NCI-H2196 treated with DMSO at 0.1 percent for 48 hours (cell line): ENCODE results near the gene COL5A1.

Experiments
- DNase-seq: peaks from one replicate; lab custom pipeline; 2025; ENCODE audit not compliant: unreplicated experiment; lab: John Stamatoyannopoulos, UW

The COL5A1 gene

DNA sequence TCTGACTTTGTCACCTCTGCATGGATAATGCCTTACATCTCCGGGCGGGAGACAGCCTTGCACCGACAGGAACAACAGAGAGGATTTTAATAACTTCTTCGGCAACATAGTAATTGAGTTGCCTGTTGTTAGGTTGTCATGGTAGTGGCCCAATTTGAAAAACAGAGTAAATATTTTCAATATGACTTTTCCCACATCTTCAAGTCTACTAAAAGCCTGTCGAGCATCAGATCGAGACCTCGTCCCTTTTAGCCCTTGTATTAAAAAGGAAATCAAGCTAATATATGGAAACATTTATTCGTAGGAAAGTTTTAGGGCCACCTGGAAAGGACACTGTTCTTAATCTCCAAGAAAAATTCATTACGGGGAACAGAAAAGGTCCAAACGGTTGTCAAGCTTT lies 168.2 kb downstream of the COL5A1 start:
- DNase-seq = no peak

- DNase-seq = no peak
These were observed 169.6 kb downstream of the COL5A1 start for GRCh38 chr9:134811079-134811672.

DNA sequence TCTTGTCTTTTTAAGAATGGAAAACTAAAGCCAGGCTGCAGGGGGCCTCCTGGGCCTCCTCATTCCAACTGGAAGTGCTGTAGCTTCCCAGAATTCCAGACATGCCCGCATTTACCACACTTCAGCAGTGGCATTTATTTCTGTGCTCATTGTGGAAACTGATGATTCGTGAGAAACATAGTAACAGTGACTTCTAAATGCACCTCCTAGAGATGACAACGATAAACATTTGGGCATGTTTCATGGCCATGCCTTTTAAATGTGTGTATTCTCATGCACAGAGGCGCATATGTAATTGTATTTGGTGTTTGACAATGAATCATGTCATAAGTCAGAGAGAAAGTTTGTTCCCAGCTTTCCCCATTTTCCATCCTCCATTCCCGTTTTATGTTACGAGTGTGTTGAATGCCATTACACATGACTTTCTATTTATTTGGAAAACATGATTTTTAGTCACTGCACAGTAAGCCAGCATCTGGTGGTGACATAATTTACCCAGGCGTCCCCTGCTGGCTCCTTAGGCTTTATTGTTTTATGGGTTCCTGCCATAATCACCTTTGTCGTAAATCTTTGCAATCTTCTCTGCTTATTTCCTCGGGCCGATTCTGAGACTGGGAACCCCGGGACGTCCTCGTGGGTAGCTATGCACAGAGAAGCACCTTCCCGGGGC lies 170.2 kb downstream of the COL5A1 start:
- no peak for DNase-seq

DNA sequence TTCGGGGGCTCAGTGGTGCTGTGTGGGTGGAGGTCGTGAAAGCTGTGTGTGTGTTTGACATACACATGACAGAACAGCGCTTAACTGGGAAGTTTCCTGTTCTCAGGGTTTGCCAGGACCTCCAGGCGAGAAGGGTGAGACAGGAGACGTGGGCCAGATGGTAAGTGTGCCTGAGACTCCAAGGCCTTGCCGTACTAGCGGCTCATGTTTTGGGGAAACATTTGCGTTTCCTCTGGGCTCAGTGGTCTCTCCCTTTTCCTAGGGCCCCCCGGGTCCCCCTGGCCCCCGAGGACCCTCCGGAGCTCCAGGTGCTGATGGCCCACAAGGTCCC lies 170.7 kb downstream of the COL5A1 start:
- DNase-seq = no peak

DNA sequence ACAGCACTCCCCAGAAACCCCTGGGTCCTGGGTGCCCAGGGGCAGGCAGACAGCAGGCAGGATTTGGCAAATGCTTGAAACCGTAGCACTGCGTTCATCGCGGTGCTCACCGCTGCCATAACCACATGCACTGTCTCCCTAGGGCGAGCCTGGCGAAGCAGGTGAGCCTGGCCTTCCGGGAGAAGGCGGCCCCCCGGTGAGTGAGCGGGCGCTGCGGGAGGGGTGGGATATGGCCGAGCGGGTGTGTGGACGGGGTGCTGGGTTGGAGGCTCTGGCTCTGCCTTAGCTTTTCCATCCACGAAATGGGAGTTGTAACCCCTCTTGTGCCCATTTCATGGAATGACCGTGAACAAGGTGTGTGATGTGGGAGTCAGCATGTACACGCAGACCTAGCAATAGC lies 172.2 kb downstream of the COL5A1 start:
- no peak for DNase-seq

- DNase-seq = no peak
These were observed 173.1 kb downstream of the COL5A1 start for GRCh38 chr9:134814598-134815215.

- no peak for DNase-seq
These were observed 174.0 kb downstream of the COL5A1 start for GRCh38 chr9:134815435-134816214.

DNA sequence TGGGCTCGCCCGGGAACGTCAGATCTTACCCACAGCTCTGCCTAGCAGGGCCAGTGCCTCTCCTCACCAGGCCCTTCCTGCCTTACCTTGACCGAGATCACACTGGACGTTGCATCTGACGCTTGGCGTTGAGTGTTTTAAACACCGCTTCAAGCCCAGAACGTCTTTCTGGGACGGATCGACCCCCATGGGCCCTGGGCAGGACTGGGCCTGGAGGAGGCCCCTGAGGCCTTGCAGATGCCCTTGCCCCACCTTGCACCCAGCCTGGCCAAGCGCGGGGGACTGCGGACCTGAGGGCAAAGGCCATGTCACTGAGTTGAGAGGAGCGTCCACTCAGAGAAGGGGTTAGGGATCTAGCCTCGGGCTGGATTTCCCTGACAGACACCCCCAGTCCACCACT lies 174.7 kb downstream of the COL5A1 start:
- DNase-seq = no peak

DNA sequence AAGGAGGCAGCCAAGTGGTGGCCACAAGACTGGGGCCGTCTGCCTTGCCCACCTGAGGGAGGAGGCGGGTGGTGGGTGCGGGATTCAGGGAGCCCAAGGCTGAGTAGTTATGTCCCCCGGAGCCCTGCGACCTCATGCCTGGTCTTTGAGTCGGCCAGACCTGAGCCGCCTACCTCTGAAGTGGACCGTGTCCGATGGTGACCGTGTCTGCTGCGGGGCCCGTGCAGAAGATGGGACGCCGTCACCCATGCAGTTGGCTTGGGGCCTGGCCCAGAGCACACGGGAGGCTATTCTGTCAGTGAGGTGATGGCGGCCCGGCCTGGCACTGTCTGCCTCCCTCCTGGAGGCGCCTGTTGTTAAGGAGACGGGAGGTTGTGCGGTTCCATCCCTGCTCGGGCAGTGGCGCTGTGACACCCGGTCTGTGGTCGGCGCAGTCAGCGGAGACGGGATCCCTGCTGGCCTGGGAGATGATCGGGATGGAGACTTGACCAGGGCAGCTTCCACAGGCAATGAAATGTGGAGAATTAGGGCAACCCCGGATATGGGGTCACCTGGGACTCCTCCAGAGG lies 176.5 kb downstream of the COL5A1 start:
- no peak for DNase-seq

GRCh38 chr9:134818591-134818990 lies 177.0 kb downstream of the COL5A1 start:
- no peak for DNase-seq

DNA sequence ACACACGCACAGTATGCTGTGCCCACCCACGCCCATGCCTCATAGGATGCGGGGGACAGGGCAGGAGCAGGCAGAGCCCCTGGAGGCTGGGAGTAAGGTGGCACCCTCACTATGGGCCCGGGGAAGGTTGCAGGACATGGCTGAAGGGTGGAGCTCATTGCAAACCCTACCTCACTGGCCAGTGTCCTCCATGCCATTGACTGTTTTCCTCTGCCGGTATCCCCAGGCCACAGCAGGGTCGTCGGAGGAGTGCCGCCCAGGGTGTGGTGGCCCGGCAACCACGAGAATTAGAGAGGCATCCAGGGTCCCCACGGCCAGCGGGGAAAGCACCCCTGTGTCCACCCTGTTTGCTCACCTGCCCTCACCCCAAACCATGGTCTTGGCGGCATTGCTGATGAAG lies 179.3 kb downstream of the COL5A1 start:
- DNase-seq = no peak

DNA sequence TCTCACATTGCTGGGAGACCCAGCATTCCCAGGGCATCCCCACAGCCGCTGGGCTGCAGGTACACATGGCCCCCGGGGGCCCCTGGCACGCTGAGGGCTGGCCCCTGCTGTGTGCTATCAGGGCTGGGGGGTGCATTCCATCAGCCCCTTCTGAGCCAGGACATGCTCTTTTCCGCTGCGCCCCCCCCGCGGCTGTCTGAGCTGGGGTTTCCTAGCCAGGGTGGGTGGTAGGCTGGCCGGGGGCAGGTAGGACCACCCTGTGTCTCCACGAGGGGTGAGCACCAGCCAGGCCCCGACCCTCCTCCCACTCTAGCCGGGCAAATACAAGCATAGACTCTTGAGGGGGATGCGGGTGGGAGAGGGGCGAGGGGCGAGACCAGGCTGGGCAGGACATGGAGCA lies 180.9 kb downstream of the COL5A1 start:
- DNase-seq = no peak

- no peak for DNase-seq
These were observed 182.0 kb downstream of the COL5A1 start for GRCh38 chr9:134823623-134824022.

- no peak for DNase-seq
These were observed 183.0 kb downstream of the COL5A1 start for GRCh38 chr9:134824583-134824982.

- DNase-seq = no peak
These were observed 183.4 kb downstream of the COL5A1 start for GRCh38 chr9:134825025-134825424.

DNA sequence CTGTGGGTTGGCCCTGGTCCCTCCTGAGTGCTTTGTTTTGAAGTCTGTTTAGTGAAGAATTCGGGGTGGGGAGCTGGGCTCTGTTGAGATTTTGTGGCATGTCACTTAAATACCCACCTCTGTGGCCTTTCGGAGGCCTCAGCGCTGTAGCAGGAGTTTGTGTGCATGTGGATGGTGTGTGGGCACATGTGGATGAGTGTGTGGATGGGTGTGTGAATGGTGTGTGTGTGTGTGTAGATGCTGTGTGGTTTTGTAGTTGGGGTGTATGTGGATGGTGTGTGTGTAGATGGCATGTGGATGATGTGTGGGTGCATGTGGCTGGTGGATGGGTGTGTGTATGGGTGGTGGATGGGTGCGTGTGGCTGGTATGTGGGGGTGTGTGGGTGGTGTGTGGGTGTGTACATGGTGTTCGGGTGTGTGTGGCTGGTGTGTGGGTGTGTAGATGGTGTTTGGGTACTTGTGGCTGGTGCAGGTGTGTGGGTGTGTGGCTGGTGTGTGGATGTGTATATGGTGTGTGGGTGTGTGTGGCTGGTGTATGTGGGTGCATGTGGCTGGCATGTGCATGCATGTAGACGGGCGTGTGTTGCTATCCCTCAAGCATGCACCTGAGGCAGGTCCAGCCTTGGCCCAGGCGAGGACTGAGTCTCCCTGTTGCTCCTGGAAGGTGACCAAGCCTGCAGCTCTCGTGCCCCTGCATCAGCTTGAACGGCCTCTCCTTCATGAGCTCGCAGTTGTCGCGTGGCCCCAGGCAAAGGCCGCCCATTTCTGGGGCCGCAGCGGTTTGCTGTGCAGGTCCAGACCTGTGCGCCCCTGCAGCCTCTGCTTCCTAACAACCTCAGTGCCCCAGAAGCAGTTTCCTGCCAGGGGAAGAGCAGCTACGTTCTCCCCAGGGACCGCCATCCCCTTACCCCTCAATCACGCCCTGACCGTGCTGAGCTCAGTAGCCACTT lies 185.0 kb downstream of the COL5A1 start:
- no peak for DNase-seq

- no peak for DNase-seq
These were observed 186.0 kb downstream of the COL5A1 start for GRCh38 chr9:134827559-134827958.

- no peak for DNase-seq
These were observed 186.4 kb downstream of the COL5A1 start for GRCh38 chr9:134827993-134828392.

DNA sequence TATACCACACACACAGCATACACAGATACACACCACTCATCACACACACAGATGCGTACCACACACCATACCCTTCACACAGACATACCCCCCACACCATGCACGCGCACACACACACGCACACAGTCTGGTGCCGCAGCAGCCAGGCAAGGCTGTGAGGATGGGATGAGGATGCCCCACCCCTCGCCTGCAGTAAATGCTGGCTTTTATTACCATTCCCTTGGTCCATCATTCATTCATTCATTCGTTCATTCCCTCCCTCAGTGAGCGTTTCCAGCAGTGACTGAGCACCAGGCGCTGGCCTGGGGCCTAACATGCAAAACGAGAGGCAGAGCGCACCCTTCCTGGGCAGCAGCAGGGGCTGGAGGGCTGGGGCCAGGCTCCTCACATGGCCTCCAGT lies 187.3 kb downstream of the COL5A1 start:
- no peak for DNase-seq

GRCh38 chr9:134829356-134829937 lies 187.8 kb downstream of the COL5A1 start:
- no peak for DNase-seq
